ENCODE results near the gene C2CD2L. TPM values are rescaled to one million over a fixed set of nuclear protein-coding genes. Genes with fewer than 3 reads are reported as not detected.

C2CD2L gene
- polyA plus RNA-seq, 1 of the 3 experiments (the other 2 are of a cell fraction) = 8.6 TPM

- DNase-seq = no peak
- no peaks in the 10 kb centered on the region for H3K36me3 ChIP-seq (replicated peaks in 1 of 2; ENCODE audit: control insufficient read depth in 1 of 2, insufficient read depth in 2 of 2, low read length in 1 of 2)
- CTCF ChIA-PET = interaction anchor here (0.6 to 8.9 kb wide), 10 partner anchors 7 to 242 kb away, joined by 3 to 48 read pairs (median 4); partner anchors contain the start of gene NLRX1
- H3K4me3 ChIP-seq (ENCODE audit: low read depth in 2 of 2, low read length in 1 of 2) = no peak overlapping the region
- no peak overlapping the region for H3K4me2 ChIP-seq
- no peaks in the 10 kb centered on the region for H3K9me2 ChIP-seq
- no peaks in the 10 kb centered on the region for H4K20me1 ChIP-seq (ENCODE audit: insufficient read depth)
- WGBS (ENCODE audit: low lambda C conversion rate) = 98% methylated on average over 8 of the region's 9 CpGs
- no peaks in the 10 kb centered on the region for H3K79me2 ChIP-seq (ENCODE audit: insufficient read depth)
- H3K27me3 ChIP-seq (ENCODE audit: insufficient read depth) = no peaks in the 10 kb centered on the region
- no peak for TF ChIP-seq SMC3 (IDR thresholded peaks at IDR 0.05; ENCODE audit: low read depth, low read length)
- no peak for TF ChIP-seq EZH2phosphoT487 (IDR thresholded peaks at IDR 0.05; ENCODE audit: borderline replicate concordance, low read depth)
- no peak for TF ChIP-seq CTCF (IDR thresholded peaks at IDR 0.05)
- TF ChIP-seq MEF2A (IDR thresholded peaks at IDR 0.05; ENCODE audit: borderline replicate concordance, low read depth) = no peak
- no peak for TF ChIP-seq REST (IDR thresholded peaks at IDR 0.05; ENCODE audit: low read depth, low read length)
- TF ChIP-seq NFIC (IDR thresholded peaks at IDR 0.05; ENCODE audit: borderline replicate concordance) = no peak
- TF ChIP-seq USF2 (IDR thresholded peaks at IDR 0.05; ENCODE audit: borderline replicate concordance, low read depth, low read length) = no peak
- TF ChIP-seq USF1 (IDR thresholded peaks at IDR 0.05; ENCODE audit: borderline replicate concordance, low read depth) = no peak
- no peak for TF ChIP-seq TEAD4 (IDR thresholded peaks at IDR 0.05; ENCODE audit: borderline replicate concordance, insufficient read depth)
- TF ChIP-seq TAF1 (IDR thresholded peaks at IDR 0.05; ENCODE audit: borderline replicate concordance, low read depth, low read length) = no peak
- TF ChIP-seq GABPA (IDR thresholded peaks at IDR 0.05; ENCODE audit: low read depth) = no peak
- no peak for TF ChIP-seq MXI1 (IDR thresholded peaks at IDR 0.05; ENCODE audit: low read depth, low read length)
- no peak for TF ChIP-seq FOSL2 (IDR thresholded peaks at IDR 0.05; ENCODE audit: borderline replicate concordance, low read depth)
- TF ChIP-seq ZBTB33 (IDR thresholded peaks at IDR 0.05; ENCODE audit: borderline replicate concordance, low read depth) = no peak
- no peak for TF ChIP-seq GATA2 (CRISPR knock-in tag; IDR thresholded peaks at IDR 0.05)
- H2AFZ ChIP-seq (ENCODE audit: low read depth) = no peak overlapping the region
- H3F3A ChIP-seq (replicated peaks; ENCODE audit: insufficient read depth) = no peaks in the 10 kb centered on the region
- peaks cover 0 to 10% of the 10 kb centered on the region in 2 experiments; a peak in 1 of 4 replicates for H3K4me1 ChIP-seq (ENCODE audit: control insufficient read depth in 1 of 2, insufficient read depth in 2 of 2, low read depth in 1 of 2, low read length in 1 of 2)
- POLR2A ChIA-PET = interaction anchor here (0.6 to 0.7 kb wide), 2 partner anchors 44 to 614 kb away, joined by 3 read pairs; no protein-coding TSS in a partner anchor
- no peak overlapping the region for H3K9ac ChIP-seq
- no peaks in the 10 kb centered on the region for H3K9me3 ChIP-seq
- no peak overlapping the region for H3K27ac ChIP-seq (ENCODE audit: low read depth in 2 of 2, low read length in 1 of 2)
Observed at GRCh38 chr11:119152043-119152442, 44.9 kb downstream of the C2CD2L start.

All from SK-N-SH (cell line).